ENCODE results near the gene KMO.

KMO gene

DNA sequence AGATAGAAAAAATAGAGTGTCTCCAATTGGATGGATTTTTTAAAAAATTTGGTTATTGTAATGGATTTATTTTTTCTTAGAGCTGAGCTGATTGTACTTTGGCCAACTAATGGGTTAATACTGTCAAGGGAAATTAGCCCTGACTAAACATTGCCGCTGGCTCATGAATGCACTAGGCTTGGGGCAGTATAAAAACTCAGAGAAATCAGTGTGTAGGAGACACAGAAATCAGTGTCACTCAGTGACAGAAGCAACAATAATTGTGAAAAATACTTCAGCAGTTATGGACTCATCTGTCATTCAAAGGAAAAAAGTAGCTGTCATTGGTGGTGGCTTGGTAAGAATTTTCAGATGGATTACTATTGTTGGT is at the start of gene KMO:
Gene KMO, plus strand, starts transcription at position 217 of the 370 bp plus-strand sequence. Its CDS starts 67 bp downstream, at position 284.
- no peak within 1 kb of the TSS for H3K27ac ChIP-seq
- TF ChIP-seq, protein P1, sequence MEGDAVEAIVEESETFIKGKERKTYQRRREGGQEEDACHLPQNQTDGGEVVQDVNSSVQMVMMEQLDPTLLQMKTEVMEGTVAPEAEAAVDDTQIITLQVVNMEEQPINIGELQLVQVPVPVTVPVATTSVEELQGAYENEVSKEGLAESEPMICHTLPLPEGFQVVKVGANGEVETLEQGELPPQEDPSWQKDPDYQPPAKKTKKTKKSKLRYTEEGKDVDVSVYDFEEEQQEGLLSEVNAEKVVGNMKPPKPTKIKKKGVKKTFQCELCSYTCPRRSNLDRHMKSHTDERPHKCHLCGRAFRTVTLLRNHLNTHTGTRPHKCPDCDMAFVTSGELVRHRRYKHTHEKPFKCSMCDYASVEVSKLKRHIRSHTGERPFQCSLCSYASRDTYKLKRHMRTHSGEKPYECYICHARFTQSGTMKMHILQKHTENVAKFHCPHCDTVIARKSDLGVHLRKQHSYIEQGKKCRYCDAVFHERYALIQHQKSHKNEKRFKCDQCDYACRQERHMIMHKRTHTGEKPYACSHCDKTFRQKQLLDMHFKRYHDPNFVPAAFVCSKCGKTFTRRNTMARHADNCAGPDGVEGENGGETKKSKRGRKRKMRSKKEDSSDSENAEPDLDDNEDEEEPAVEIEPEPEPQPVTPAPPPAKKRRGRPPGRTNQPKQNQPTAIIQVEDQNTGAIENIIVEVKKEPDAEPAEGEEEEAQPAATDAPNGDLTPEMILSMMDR (IDR thresholded peaks at IDR 0.05), result no peak
- TF ChIP-seq ZFX (IDR thresholded peaks at IDR 0.05; ENCODE audit: borderline replicate concordance), result no peak

DNA sequence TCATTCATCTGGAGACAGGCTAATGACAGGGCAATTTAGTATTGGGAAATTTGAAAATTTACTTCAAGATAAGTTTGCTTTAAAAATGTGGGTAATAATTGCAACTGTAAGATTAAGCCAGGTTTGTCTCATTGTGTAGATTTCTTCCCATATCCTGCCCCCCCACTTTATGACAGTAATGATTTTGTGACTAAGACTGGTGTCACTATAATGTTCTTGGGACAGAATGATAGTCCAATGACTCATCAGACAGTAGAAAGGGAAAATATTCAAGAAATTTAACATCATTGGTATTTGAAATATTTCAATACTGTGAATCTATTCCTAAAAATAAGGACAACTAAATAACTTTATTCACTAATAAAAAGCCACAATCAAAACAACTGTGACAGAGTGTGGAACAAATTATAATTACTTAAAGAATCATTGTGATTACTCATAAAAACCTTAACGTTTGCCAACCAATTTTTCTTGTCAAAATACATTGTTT is 49.4 kb upstream of the KMO start:
- no peak overlapping the region for H3K27ac ChIP-seq
- TF ChIP-seq, protein P1 (IDR thresholded peaks at IDR 0.05), result no peak
- TF ChIP-seq ZFX (IDR thresholded peaks at IDR 0.05; ENCODE audit: borderline replicate concordance), result no peak

DNA sequence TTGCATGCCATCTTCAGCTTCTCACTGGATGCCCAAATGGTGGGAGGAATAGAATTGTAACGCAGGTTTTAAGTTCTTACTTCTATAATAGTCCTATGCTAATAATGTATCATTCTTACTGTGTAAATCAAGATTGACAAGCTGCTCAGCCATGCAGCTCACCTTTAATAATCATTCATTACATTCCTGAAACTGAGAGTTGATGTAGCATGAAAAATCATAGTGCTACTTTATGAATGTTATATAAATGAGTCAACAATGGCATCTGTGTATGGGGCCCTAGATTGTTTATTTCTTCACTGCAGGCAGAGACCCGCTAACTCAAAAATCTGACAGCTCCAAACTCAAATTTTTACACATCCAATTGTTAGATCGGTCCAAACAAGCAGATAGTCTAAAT is 47.0 kb upstream of the KMO start:
- no peak overlapping the region for H3K27ac ChIP-seq

DNA sequence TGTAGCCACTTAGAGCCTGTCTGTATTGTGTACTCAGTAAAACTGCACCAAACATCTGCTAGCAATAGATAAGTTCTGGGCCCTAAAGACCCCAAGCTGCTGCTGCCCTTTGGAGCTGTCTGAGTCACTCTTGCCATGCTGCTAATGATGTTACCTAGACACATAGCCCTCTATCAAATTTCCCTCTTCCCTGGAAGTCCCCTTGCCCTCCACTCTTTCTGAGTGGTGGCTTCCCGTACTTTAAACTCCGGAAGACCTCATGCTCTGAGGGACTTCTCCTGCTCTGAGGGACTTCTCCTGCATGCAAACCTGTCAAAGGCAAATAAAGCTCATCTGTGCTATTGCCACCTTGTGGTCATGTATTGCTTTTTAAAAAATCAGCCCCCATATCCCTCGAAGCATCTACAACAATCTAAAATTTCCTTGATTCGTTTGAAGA is 46.6 kb upstream of the KMO start:
- no peak overlapping the region for H3K27ac ChIP-seq
- no peak for TF ChIP-seq ZFX (IDR thresholded peaks at IDR 0.05; ENCODE audit: borderline replicate concordance)
- TF ChIP-seq, protein P1 (IDR thresholded peaks at IDR 0.05), result peak; percentile 81

More for the DNA sequence above, 47.0 kb upstream of the KMO start:
- TF ChIP-seq ZFX (IDR thresholded peaks at IDR 0.05; ENCODE audit: borderline replicate concordance), result no peak
- TF ChIP-seq, protein P1 (IDR thresholded peaks at IDR 0.05), result no peak

DNA sequence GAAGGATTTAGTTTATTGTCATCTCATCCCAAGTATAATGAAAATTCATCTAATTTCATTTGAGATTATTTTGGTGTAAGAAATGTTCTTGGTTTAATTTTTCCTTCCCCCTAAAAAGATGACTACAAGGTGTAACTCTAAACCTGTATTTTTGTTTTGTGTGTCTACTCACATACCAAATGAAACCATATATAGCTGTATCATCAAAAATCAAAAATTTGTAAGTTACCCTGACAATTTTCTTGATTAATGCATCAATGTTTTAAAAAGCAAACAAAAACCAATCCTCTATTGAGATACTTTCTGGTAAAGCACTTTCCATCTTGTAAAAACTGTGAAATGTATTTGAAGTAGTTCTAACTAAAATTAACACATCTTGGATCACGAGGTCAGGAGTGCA is 43.4 kb upstream of the KMO start:
- TF ChIP-seq, protein P1 (IDR thresholded peaks at IDR 0.05), result no peak
- no peak for TF ChIP-seq ZFX (IDR thresholded peaks at IDR 0.05; ENCODE audit: borderline replicate concordance)
- H3K27ac ChIP-seq, result no peak overlapping the region

DNA sequence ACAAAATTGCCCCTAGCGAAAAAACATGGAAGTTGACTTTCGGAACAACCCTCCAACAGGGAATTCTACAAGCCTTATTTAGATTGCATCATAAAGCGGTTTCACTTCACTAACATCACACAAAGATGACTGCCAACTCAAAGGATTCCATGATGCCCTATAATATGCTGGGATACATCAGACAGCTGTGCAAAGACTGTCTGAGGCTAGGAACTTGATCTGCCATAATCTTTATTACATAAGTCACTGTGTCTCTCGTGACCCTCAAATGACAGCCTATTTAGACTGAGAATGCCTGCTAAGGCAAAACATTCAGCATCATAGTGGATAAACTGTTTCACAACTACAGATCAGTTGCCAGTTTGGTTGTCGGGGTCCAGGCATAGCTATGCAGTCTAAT is 36.4 kb upstream of the KMO start:
- H3K27ac ChIP-seq, result no peak overlapping the region
- TF ChIP-seq, protein P1 (IDR thresholded peaks at IDR 0.05), result no peak
- no peak for TF ChIP-seq ZFX (IDR thresholded peaks at IDR 0.05; ENCODE audit: borderline replicate concordance)

DNA sequence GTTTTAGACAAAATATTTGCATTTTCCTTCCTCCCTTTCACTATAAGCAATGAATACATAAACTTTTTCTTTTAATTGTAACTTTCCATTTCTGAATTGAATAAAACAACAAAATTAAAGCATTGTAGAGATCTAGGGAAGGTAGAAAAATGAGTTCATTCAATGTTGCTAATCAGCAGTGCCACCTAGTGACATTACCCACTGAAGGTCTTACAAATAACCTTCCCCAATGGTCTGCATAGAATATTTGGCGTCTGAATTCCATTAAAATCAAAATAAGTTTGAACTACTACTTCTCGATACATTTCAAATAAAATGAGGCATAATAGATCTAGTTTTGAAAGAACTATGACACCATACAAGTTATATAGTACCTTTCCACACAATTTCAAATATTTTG is 32.3 kb upstream of the KMO start:
- no peak for TF ChIP-seq ZFX (IDR thresholded peaks at IDR 0.05; ENCODE audit: borderline replicate concordance)
- TF ChIP-seq, protein P1 (IDR thresholded peaks at IDR 0.05), result peak; percentile 79
- no peak overlapping the region for H3K27ac ChIP-seq

Measured in 22Rv1 (cell line).